ENCODE data around the gene ANKRD13B.
A peak's percentile ranks its signal among the peaks of the same experiment; 100 is the strongest.

ANKRD13B gene

DNA sequence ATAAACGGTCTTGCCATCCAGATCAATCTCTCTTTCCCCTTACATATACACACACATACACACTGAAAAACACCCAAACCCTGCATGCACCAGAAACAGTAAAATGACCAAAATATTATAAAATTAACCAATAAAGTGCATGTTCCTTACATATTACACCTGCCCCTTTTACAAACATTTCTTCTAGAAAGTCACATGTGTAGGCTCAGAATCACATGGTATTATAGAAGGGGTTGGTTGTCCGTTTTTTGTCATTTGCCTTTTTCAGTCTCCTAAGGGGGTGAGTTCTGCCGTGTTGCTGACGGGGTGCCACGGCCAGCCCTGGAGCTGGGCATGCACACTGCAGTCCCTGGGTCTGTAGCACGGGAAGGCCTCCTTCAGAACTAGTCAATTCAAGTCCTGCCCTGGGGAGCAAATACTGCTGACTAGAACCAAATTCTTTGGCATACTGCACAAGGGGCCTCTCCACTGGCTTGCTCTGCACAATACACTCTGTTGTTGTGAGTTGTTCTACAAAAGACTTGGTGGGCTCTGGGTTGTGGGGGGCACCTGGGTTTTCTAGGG is 37.8 kb downstream of the ANKRD13B start:
- TF ChIP-seq, protein P1, sequence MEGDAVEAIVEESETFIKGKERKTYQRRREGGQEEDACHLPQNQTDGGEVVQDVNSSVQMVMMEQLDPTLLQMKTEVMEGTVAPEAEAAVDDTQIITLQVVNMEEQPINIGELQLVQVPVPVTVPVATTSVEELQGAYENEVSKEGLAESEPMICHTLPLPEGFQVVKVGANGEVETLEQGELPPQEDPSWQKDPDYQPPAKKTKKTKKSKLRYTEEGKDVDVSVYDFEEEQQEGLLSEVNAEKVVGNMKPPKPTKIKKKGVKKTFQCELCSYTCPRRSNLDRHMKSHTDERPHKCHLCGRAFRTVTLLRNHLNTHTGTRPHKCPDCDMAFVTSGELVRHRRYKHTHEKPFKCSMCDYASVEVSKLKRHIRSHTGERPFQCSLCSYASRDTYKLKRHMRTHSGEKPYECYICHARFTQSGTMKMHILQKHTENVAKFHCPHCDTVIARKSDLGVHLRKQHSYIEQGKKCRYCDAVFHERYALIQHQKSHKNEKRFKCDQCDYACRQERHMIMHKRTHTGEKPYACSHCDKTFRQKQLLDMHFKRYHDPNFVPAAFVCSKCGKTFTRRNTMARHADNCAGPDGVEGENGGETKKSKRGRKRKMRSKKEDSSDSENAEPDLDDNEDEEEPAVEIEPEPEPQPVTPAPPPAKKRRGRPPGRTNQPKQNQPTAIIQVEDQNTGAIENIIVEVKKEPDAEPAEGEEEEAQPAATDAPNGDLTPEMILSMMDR (IDR thresholded peaks at IDR 0.05; ENCODE audit: low read depth, low read length), result no peak
- DNase-seq, result no peak
- H3K27me3 ChIP-seq (ENCODE audit: insufficient read depth, low read depth, severe bottlenecking), result no peaks in the 10 kb centered on the region
- H3K36me3 ChIP-seq, result peaks cover 22% of the 10 kb centered on the region
- H3K27ac ChIP-seq, result no peak overlapping the region
- H3K9me3 ChIP-seq (ENCODE audit: severe bottlenecking), result no peaks in the 10 kb centered on the region
- no peak overlapping the region for H3K4me3 ChIP-seq (ENCODE audit: low read depth, low read length)

DNA sequence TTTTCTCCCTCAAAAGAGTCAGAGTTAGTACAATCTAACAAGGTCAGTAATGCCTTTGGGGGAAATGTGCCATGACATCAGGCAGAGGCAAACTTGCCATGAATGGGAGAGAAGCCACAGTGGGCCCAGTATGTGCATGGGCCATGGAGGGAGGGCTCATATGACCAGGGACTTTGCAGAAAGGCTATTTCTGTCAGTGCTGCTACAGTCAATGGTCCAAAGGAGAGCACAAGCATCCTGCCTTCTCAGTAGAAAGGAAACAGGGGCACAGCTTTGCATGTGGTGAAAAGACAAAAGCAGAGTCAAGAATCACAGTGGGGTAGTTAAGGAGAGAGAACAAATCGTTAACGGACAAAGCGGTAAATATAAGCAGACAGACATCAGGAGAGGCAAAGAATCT is 41.0 kb downstream of the ANKRD13B start:
- Histone ChIP-seq H3K9me3 (ENCODE audit: severe bottlenecking) (no peaks in the 10 kb centered on the region), H3K27me3 (ENCODE audit: insufficient read depth, low read depth, severe bottlenecking) (no peaks in the 10 kb centered on the region), H3K4me3 (ENCODE audit: low read depth, low read length) (no peak overlapping the region), H3K36me3 (peaks cover 31% of the 10 kb centered on the region), H3K27ac (no peak overlapping the region)
- no peak for DNase-seq
- TF ChIP-seq, protein P1 (IDR thresholded peaks at IDR 0.05; ENCODE audit: low read depth, low read length), result no peak

DNA sequence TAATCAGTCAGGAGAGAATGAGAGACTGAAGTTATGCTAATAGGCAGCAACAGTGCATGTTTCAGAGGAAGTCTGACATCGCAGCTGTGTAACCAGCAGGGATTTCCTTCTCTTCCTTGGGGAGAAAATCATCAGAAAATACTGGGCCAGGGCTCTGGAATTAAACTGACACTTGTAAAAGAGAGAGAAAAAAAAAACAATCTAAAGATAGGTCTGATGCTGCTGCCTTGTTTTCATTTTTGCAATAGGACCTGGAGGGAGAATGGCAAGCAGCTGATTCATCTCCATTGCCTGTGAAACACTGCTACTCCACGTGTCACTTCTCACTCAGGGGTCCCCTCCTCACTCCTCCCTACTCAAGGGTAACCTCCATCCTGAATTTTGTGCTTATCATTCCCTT is 47.5 kb downstream of the ANKRD13B start:
- no peak overlapping the region for H3K27ac ChIP-seq
- no peak for DNase-seq
- no peaks in the 10 kb centered on the region for H3K9me3 ChIP-seq (ENCODE audit: severe bottlenecking)
- peaks cover 14% of the 10 kb centered on the region for H3K36me3 ChIP-seq
- no peaks in the 10 kb centered on the region for H3K27me3 ChIP-seq (ENCODE audit: insufficient read depth, low read depth, severe bottlenecking)
- H3K4me3 ChIP-seq (ENCODE audit: low read depth, low read length), result no peak overlapping the region
- TF ChIP-seq, protein P1 (IDR thresholded peaks at IDR 0.05; ENCODE audit: low read depth, low read length), result no peak

DNA sequence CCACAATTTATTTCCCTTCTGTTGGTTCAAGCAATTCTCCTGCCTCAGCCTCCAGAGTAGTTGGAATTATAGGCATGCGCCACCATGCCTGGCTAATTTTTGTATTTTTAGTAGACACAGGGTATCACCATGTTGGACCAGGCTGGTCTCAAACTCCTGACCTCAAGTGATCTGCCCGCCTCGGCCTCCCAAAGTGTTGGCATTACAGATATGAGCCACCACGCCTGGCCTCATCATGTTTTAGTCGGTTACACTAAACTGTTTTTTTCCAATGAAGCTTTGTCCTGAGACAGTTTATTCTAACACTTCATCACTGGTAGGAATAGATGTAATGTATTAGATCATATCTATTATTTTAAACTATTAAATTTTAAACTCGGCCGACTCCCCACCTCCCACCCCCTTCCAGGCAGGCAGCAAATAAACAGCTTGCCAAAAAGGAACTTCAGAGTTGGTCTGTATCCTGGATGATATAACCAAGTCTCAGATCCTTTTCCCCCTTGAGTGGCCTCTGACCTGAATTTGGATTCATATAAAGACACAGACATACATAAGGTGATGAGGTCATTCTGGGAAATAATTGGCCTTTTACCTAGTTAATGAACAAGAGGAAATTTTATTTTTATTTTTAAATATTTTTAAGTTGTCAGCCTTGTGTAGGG is 48.2 kb downstream of the ANKRD13B start:
- no peak for DNase-seq
- Histone ChIP-seq H3K4me3 (ENCODE audit: low read depth, low read length) (no peak overlapping the region), H3K27ac (no peak overlapping the region), H3K27me3 (ENCODE audit: insufficient read depth, low read depth, severe bottlenecking) (no peaks in the 10 kb centered on the region), H3K9me3 (ENCODE audit: severe bottlenecking) (no peaks in the 10 kb centered on the region), H3K36me3 (peaks cover 10% of the 10 kb centered on the region)
- TF ChIP-seq, protein P1 (IDR thresholded peaks at IDR 0.05; ENCODE audit: low read depth, low read length), result no peak

DNA sequence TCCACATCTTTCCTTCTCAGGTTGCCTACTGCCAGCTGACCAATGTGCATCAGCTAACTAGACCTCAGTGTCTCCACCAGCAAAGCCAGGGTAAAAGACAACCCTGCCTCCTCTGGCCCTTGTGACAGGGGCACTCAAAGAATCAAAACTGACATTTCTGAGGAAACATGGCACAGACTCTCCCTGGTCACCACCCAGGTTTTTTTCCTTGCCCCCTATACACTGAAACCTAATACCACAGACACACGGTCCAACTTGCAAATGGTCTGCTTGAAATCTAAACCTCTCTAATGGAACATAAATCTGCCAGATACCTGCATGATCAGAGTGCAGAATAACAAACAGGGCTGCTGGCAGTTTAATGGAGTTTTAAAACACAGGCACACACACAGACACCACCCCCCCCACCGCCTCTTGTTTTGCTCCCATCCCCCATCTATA is 49.3 kb downstream of the ANKRD13B start:
- H3K4me3 ChIP-seq (ENCODE audit: low read depth, low read length), result no peak overlapping the region

More for the DNA sequence above, 49.3 kb downstream of the ANKRD13B start:
- Histone ChIP-seq H3K27me3 (ENCODE audit: insufficient read depth, low read depth, severe bottlenecking) (no peaks in the 10 kb centered on the region), H3K36me3 (peaks cover 5% of the 10 kb centered on the region; the same call in 1 of the 2 replicates), H3K9me3 (ENCODE audit: severe bottlenecking) (no peaks in the 10 kb centered on the region), H3K27ac (peak overlapping the region; percentile 48)
- DNase-seq, result peak; percentile 31
- TF ChIP-seq, protein P1 (IDR thresholded peaks at IDR 0.05; ENCODE audit: low read depth, low read length), result no peak
